GM21447 (cell line): ENCODE results near the gene ISX.
A peak's percentile ranks its signal among the peaks of the same experiment; 100 is the strongest.

ENCODE experiments used
- ATAC-seq: cut with Tn5 transposase; IDR thresholded peaks from one replicate; pipeline ENCODE4 v1.9.1; 2021; ENCODE audit not compliant: unreplicated experiment

The ISX gene

GRCh38 chr22:35109616-35110015 lies 43.7 kb downstream of the ISX start:
- ATAC-seq: no peak

GRCh38 chr22:35111244-35111643 lies 45.3 kb downstream of the ISX start:
- ATAC-seq: no peak

GRCh38 chr22:35113341-35113740 lies 47.4 kb downstream of the ISX start:
- no peak for ATAC-seq

- ATAC-seq: no peak
Observed at GRCh38 chr22:35114131-35114980, 48.4 kb downstream of the ISX start.

GRCh38 chr22:35115515-35115914 lies 49.6 kb downstream of the ISX start:
- ATAC-seq: no peak

- no peak for ATAC-seq
Observed at GRCh38 chr22:35116269-35116668, 50.3 kb downstream of the ISX start.

GRCh38 chr22:35116817-35117216 lies 50.9 kb downstream of the ISX start:
- no peak for ATAC-seq

GRCh38 chr22:35119494-35119893 lies 53.5 kb downstream of the ISX start:
- ATAC-seq: no peak

- ATAC-seq: no peak
Observed at GRCh38 chr22:35124691-35125219, 58.8 kb downstream of the ISX start.

- ATAC-seq: peak; percentile 52
Observed at GRCh38 chr22:35126993-35127392, 61.0 kb downstream of the ISX start.

GRCh38 chr22:35128637-35129036 lies 62.7 kb downstream of the ISX start:
- ATAC-seq: peak; percentile 56

- ATAC-seq: no peak
Observed at GRCh38 chr22:35131525-35132000, 65.6 kb downstream of the ISX start.

GRCh38 chr22:35132568-35132967 lies 66.6 kb downstream of the ISX start:
- no peak for ATAC-seq

- ATAC-seq: no peak
Observed at GRCh38 chr22:35133702-35134380, 67.9 kb downstream of the ISX start.

- ATAC-seq: no peak
Observed at GRCh38 chr22:35134637-35135036, 68.7 kb downstream of the ISX start.

- ATAC-seq: no peak
Observed at GRCh38 chr22:35135165-35135564, 69.2 kb downstream of the ISX start.
